IPS DF 6.9 (cell line): Measurements from ENCODE around the gene PIR.

Source experiments
- DNase-seq: peaks from one replicate; pipeline ENCODE4 v3.0.0-alpha.2; 2013; ENCODE audit warnings: low read depth, low spot score
- H3K27ac ChIP-seq: one replicate; pipeline ENCODE4 v1.5.1; 2013; ENCODE audit warnings: low read length, control low read depth
- H3K27me3 ChIP-seq: 2 replicates; pipeline ENCODE4 v1.6.1; 2013; ENCODE audit warnings: mild to moderate bottlenecking, low read length; ENCODE audit not compliant: control insufficient read depth, insufficient read depth
- H3K36me3 ChIP-seq: 2 replicates; pipeline ENCODE4 v1.6.1; 2013; ENCODE audit warnings: low read length; ENCODE audit not compliant: control insufficient read depth, insufficient read depth
- H3K4me1 ChIP-seq: 2 replicates; pipeline ENCODE4 v1.6.1; 2013; ENCODE audit warnings: low read length; ENCODE audit not compliant: control insufficient read depth, insufficient read depth
- H3K4me3 ChIP-seq: 2 replicates; pipeline ENCODE4 v1.5.1; 2013; ENCODE audit warnings: mild to moderate bottlenecking, low read length
- H3K9me3 ChIP-seq: 2 replicates; pipeline ENCODE4 v1.6.1; 2013; ENCODE audit warnings: low read length, inconsistent platforms; ENCODE audit not compliant: control insufficient read depth, insufficient read depth
- WGBS: extraction: QIAGEN DNeasy Blood & Tissue Kit; methylation state at CpG from one replicate; pipeline ENCODE4 v1.1.7; 2013; ENCODE audit warnings: mixed read lengths, missing lambda C conversion rate; ENCODE audit not compliant: insufficient read length, insufficient coverage; 5-methylcytosine and 5-hydroxymethylcytosine counted together

The PIR gene

GRCh38 chrX:15425024-15425423, 68.1 kb downstream of the PIR start:
- no CpG with 5 or more reads among the region's 1 CpG for WGBS
- no peaks in the 10 kb centered on the region for H3K4me1 ChIP-seq
- H3K36me3 ChIP-seq: no peaks in the 10 kb centered on the region
- no peaks in the 10 kb centered on the region for H3K27me3 ChIP-seq
- H3K27ac ChIP-seq: no peak overlapping the region
- no peak for DNase-seq
- no peak overlapping the region for H3K4me3 ChIP-seq
- no peaks in the 10 kb centered on the region for H3K9me3 ChIP-seq

GRCh38 chrX:15418707-15419181, 74.4 kb downstream of the PIR start:
- Histone ChIP-seq H3K27me3 (no peaks in the 10 kb centered on the region), H3K4me3 (no peak overlapping the region), H3K36me3 (no peaks in the 10 kb centered on the region), H3K4me1 (no peaks in the 10 kb centered on the region), H3K9me3 (no peaks in the 10 kb centered on the region), H3K27ac (no peak overlapping the region)
- no CpG with 5 or more reads among the region's 3 CpGs for WGBS
- no peak for DNase-seq

GRCh38 chrX:15418041-15418706, 75.0 kb downstream of the PIR start:
- Histone ChIP-seq H3K36me3 (no peaks in the 10 kb centered on the region), H3K4me3 (no peak overlapping the region), H3K27ac (no peak overlapping the region), H3K27me3 (no peaks in the 10 kb centered on the region), H3K4me1 (no peaks in the 10 kb centered on the region), H3K9me3 (no peaks in the 10 kb centered on the region)
- no CpG with 5 or more reads among the region's 6 CpGs for WGBS
- no peak for DNase-seq

GRCh38 chrX:15416133-15416993, 76.8 kb downstream of the PIR start:
- H3K27me3 ChIP-seq: no peaks in the 10 kb centered on the region
- no peak overlapping the region for H3K27ac ChIP-seq
- H3K4me3 ChIP-seq: no peak overlapping the region
- no peaks in the 10 kb centered on the region for H3K4me1 ChIP-seq
- no CpG with 5 or more reads among the region's 10 CpGs for WGBS
- H3K36me3 ChIP-seq: no peaks in the 10 kb centered on the region
- no peaks in the 10 kb centered on the region for H3K9me3 ChIP-seq
- no peak for DNase-seq

GRCh38 chrX:15413101-15413500, 80.0 kb downstream of the PIR start:
- Histone ChIP-seq H3K4me3 (no peak overlapping the region), H3K4me1 (no peaks in the 10 kb centered on the region), H3K27me3 (no peaks in the 10 kb centered on the region), H3K9me3 (no peaks in the 10 kb centered on the region), H3K36me3 (no peaks in the 10 kb centered on the region), H3K27ac (no peak overlapping the region)
- no peak for DNase-seq
- WGBS: no CpG with 5 or more reads among the region's 6 CpGs

GRCh38 chrX:15410947-15411346, 82.2 kb downstream of the PIR start:
- WGBS: no CpG with 5 or more reads among the region's 2 CpGs
- H3K4me3 ChIP-seq: no peak overlapping the region
- no peaks in the 10 kb centered on the region for H3K27me3 ChIP-seq
- H3K4me1 ChIP-seq: no peaks in the 10 kb centered on the region
- H3K36me3 ChIP-seq: no peaks in the 10 kb centered on the region
- H3K27ac ChIP-seq: no peak overlapping the region
- H3K9me3 ChIP-seq: no peaks in the 10 kb centered on the region
- DNase-seq: no peak

GRCh38 chrX:15410430-15410829, 82.7 kb downstream of the PIR start:
- Histone ChIP-seq H3K27ac (no peak overlapping the region), H3K27me3 (no peaks in the 10 kb centered on the region), H3K36me3 (no peaks in the 10 kb centered on the region), H3K4me1 (no peaks in the 10 kb centered on the region), H3K9me3 (no peaks in the 10 kb centered on the region), H3K4me3 (no peak overlapping the region)
- no peak for DNase-seq

GRCh38 chrX:15405846-15406245, 87.3 kb downstream of the PIR start:
- Histone ChIP-seq H3K27ac (no peak overlapping the region), H3K4me3 (no peak overlapping the region), H3K4me1 (no peaks in the 10 kb centered on the region), H3K27me3 (no peaks in the 10 kb centered on the region), H3K36me3 (no peaks in the 10 kb centered on the region), H3K9me3 (no peaks in the 10 kb centered on the region)
- DNase-seq: no peak
- WGBS: no CpG with 5 or more reads among the region's 3 CpGs

- Histone ChIP-seq H3K9me3 (no peaks in the 10 kb centered on the region), H3K27ac (no peak overlapping the region), H3K27me3 (no peaks in the 10 kb centered on the region), H3K4me3 (no peak overlapping the region), H3K36me3 (no peaks in the 10 kb centered on the region), H3K4me1 (no peaks in the 10 kb centered on the region)
- no peak for DNase-seq
- 100% methylated on average over 1 of the region's 7 CpGs for WGBS
Measured at GRCh38 chrX:15404401-15405096, 88.6 kb downstream of the PIR start.

GRCh38 chrX:15401378-15401777, 91.8 kb downstream of the PIR start:
- Histone ChIP-seq H3K27ac (no peak overlapping the region), H3K4me1 (no peaks in the 10 kb centered on the region), H3K27me3 (no peaks in the 10 kb centered on the region), H3K9me3 (no peaks in the 10 kb centered on the region), H3K4me3 (no peak overlapping the region), H3K36me3 (no peaks in the 10 kb centered on the region)
- WGBS: no CpG with 5 or more reads among the region's 2 CpGs
- DNase-seq: no peak
